HG03432 (cell line): ENCODE measurements around the gene CAPZA1.

Experiments
- ATAC-seq: cut with Tn5 transposase; IDR thresholded peaks from one replicate; pipeline ENCODE4 v1.9.1; 2021; ENCODE audit warnings: mild to moderate bottlenecking, moderate library complexity; ENCODE audit not compliant: unreplicated experiment

Gene CAPZA1

GRCh38 chr1:112675728-112676381, 56.2 kb downstream of the CAPZA1 start:
- ATAC-seq: no peak

DNA sequence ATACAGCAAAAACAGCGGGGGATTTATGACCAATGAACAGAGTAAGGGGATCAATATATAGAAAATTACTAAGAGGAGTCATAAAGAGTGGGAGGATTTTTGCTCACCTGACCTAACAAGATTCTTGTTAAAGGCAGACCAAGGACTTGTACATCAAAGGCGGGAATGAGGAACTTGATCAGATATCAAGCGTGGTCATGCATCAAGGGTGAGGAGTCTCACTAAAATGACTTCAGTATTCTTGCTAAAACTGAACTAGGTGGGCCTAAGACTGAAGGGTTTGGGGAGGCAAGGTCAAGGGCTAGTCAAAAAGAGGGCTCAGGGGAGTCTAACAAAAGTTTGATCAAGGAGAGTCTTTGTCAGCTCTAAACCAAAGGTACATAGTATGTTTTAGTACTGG, 56.9 kb downstream of the CAPZA1 start:
- ATAC-seq: no peak

DNA sequence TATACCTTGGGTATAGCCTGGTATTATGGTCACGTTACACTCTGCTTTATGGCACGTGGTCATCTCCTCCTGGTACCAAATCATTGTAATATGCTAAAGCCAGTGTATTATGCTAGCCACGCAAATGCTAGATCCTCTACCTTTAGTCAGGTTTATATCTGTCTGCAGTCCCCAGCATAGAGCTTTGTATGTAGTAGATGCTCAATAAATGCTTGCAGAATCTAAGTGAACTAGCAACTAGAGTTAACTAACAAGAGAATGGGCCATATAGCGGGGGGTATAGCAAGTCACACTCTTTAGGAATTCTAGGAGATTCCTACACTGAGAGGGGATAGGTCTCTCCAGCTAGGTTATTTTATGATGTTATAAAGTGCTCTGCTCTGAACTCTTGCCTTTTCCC, 57.9 kb downstream of the CAPZA1 start:
- no peak for ATAC-seq

GRCh38 chr1:112678605-112679004, 59.0 kb downstream of the CAPZA1 start:
- ATAC-seq: no peak

DNA sequence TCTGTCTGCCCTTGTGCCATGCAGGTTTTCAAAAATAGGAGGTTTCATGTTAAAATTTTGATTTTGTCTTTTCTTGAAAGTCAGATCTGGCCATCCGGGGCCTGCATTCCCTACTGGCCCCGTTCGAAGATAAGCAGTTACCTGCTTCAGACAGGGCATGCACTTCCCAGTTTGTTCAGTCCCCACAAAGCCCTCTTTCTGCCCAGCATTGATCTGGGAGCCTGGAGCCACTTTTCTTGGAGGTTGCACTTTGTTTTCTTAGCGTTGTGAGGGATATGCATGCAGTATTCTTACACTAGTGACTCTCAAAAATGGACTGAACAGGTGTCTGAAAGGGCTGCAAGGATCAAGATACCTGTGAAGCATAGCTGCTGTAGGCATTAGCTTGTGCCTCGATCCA, 66.3 kb downstream of the CAPZA1 start:
- ATAC-seq: no peak

DNA sequence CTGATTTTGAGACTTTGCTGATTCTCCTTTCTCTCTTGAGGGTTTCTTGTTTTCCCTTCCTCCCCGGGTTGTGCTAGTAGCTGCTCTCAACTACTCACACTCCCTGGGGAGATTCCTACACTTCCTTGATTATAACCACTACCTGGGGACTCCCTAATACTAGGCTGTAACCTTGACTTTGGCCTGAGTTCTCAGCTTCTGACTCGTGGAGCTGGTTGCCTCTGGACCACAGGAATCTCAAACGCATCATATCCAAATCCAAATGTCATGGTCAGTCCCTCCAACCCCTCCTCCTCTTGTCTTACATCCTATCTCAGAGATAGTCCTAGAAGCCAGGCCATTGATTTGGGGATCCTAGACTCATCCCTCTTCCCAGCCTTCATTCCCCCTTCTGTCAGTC, 66.8 kb downstream of the CAPZA1 start:
- no peak for ATAC-seq

DNA sequence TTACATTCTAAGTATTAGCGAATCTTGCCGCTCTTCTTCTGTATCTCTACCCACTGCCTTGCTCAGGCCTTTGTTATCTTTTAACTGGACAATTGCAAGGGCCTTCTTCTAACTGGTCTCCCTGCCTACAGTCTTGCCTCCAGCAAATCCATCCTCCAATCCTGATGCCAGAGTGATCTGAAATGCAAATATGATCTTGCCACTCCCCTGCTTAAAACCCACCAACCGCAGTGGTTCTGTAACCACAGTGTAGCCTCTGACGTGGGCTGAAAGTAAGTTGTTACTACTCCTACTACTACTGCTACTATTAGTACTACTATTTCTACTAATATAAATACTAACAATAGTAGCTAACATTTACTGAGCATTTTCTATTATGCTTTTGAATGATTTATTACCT, 67.2 kb downstream of the CAPZA1 start:
- ATAC-seq: no peak

DNA sequence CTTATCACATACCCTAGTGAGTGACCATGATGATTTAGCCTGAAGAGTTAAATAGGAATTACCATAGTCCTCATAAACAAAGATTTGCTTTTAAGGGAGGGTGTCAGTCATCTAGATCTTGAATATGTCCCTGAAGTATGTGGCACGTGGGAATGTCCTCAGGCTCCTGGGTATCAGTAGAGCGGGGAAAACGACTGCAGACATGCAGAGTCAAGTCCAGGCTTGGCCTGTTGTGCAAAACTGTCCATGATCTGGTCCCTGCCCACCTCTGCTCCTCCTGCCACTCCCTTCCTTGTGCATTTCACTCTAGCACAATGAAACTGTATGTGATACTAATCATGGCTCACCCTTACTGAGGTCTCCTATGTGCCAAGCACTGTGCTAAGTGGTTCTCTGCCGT, 67.7 kb downstream of the CAPZA1 start:
- ATAC-seq: no peak

GRCh38 chr1:112687785-112688496, 68.3 kb downstream of the CAPZA1 start:
- ATAC-seq: no peak

DNA sequence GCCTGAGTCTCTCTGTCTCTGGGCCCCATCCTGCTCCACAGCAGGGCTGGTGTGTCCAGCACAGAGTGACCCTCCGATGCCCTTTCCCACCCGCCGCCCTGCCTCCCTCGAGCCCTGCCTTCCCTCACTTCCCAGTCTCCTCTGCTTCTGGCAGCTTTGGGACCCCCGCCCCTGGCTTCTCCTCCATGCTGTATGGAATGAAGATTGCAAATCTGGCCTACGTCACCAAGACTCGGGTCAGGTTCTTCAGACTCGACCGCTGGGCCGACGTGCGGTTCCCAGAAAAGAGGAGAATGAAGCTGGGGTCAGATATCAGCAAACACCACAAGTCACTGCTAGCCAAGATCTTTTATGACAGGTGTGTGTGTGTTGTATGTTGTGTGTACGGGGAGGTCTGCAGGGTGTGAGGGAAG, 69.2 kb downstream of the CAPZA1 start:
- no peak for ATAC-seq

DNA sequence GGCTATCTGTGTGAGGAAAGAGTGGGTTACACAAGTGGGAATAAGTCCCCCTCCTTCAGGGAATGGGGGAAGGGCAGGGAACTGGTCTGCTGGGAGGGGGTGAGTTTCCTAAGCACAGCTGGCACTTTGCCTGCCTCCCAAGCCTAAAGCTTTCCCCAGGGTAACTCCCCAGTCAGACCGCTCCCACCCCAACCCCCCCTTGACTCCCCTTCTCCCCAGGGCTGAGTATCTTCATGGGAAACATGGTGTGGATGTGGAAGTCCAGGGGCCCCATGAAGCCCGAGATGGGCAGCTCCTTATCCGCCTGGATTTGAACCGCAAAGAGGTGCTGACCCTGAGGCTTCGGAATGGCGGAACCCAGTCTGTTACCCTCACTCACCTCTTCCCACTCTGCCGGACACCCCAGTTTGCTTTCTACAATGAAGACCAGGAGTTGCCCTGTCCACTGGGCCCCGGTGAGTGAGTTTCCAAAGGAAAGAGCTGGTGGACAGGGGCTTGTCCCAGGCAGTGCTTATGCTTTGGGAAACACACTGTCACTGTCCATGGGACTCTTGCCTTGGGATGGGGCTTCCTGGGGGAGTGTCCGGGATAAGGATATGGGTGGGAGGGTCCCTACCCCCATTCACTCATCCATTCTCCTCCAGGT, 69.7 kb downstream of the CAPZA1 start:
- no peak for ATAC-seq

DNA sequence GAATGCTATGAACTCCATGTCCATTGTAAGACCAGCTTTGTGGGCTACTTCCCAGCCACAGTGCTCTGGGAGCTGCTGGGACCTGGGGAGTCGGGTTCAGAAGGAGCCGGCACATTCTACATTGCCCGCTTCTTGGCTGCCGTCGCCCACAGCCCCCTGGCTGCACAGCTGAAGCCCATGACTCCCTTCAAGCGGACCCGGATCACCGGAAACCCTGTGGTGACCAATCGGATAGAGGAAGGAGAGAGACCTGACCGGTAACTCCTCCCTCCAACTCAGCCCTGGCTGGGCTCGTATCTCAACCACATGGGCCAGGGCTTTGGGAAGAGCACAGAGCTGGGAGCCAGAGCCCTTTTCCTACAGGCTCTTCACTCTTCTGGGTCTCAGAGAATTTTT, 70.2 kb downstream of the CAPZA1 start:
- ATAC-seq: no peak

DNA sequence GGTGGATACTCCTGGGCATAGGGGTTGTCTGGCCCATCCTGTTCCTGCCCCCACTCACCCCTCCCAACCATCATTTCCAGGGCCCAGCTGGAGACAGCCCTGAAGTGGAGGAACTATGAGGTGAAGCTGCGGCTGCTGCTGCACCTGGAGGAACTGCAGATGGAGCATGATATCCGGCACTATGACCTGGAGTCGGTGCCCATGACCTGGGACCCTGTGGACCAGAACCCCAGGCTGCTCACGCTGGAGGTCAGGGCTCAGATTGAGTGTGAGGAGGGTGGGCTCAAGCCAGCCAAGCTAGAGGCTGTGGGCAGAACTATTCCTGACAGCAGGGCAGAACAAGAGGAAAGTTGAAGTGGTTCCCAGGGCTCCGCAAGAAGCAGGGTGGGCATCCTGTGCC, 73.0 kb downstream of the CAPZA1 start:
- ATAC-seq: no peak

GRCh38 chr1:112693821-112694220, 74.2 kb downstream of the CAPZA1 start:
- no peak for ATAC-seq

DNA sequence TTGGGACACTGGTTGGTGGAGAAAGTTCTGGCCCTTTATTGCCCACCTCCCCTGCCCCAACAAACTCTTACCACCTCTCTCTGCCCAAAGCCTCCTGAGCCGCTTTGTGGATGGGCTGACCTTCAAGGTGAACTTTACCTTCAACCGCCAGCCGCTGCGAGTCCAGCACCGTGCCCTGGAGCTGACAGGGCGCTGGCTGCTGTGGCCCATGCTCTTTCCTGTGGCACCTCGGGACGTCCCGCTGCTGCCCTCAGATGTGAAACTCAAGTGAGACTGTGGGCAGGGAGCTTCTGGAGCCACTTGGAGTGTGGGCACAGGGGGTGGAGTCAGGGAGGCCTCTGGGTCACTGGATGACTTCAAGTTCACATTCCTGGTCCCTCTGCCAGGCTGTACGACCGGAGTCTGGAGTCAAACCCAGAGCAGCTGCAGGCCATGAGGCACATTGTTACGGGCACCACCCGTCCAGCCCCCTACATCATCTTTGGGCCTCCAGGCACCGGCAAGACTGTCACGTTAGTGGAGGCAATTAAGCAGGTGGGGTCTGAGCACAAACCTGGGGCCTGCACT, 74.8 kb downstream of the CAPZA1 start:
- ATAC-seq: no peak

GRCh38 chr1:112695276-112695675, 75.6 kb downstream of the CAPZA1 start:
- no peak for ATAC-seq

DNA sequence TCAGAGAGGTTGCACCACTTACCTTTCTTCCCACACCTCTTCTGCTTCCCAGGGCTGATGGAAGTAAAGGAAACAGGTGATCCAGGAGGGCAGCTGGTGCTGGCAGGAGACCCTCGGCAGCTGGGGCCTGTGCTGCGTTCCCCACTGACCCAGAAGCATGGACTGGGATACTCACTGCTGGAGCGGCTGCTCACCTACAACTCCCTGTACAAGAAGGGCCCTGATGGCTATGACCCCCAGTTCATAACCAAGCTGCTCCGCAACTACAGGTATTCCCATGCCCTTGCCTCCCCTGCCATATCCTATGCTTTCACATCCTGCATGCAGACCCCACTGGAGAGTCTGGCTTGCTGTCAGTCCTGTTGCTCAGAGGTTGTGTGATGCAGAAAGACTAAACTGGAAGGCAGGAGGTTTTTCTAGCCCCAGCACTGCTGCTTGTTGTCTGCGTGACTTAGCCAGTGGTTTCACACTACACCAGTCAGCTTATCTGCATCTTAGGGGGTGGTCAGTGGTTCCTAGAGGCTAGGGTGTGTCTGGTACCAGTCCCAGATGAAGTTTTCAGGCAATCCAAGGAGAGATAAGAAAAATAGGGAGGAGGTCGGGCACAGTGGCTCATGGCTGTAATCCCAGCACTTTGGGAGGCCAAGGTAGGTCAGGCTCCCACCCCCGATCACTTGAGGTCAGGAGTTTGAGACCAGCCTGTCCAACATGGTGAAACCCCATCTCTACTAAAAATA, 77.1 kb downstream of the CAPZA1 start:
- ATAC-seq: no peak

DNA sequence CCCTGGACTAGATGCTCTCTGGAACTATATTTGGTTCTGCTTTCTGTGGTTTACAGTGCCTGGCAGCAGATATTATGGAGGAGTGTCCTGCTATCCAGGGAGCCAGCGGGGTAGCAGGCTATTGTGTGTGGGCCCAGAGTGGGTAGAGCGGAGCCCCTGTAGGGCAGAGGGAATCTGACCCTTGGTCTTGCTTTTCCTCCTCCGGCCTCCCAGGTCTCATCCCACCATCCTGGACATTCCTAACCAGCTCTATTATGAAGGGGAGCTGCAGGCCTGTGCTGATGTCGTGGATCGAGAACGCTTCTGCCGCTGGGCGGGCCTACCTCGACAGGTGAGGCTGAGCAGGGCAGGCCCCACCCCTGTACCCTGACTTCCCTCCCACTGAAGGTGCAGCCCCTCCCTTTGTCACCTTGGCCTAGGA, 78.2 kb downstream of the CAPZA1 start:
- no peak for ATAC-seq

- ATAC-seq: no peak
These were observed 79.0 kb downstream of the CAPZA1 start for GRCh38 chr1:112698366-112699310.
